OCI-LY7 (cell line): ENCODE results near the gene MAOB.

Experiments used
- EZH2phosphoT487 ChIP-seq: fragments of 200-600 bp; sonication (generic); IDR thresholded peaks from 2 replicates; pipeline ENCODE4 v1.6.1; 2018; ENCODE audit warnings: low read depth, borderline replicate concordance, mild to moderate bottlenecking, mixed run types, antibody characterized with exemption, low read length, moderate library complexity, mixed read lengths
- TF ChIP-seq, protein P1 (sequence below): fragments of 200-600 bp; sonication (generic); conservative IDR thresholded peaks from 2 replicates; pipeline ENCODE4 v1.5.1; 2014; ENCODE audit warnings: mild to moderate bottlenecking, antibody characterized with exemption, low read length, moderate library complexity, mixed read lengths

DNA sequence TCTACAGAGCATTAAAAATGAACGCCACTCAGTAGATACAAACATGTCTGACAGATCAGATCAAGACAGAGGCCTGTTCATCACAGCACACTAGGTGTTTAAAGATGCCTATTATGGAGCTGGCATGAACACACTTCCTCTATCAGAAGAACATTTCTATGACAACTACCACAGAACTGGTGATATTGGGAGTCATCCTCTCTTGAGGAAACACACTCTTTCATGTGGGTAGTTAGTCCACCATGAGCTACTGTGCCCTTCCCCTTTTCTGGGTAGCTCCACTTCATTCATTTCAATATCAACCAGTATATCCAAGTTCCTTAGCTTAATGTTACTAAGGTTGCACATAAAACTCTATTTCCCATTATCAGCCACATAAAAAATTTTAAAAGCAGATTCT is 46.7 kb downstream of the MAOB start:
- TF ChIP-seq, protein P1, sequence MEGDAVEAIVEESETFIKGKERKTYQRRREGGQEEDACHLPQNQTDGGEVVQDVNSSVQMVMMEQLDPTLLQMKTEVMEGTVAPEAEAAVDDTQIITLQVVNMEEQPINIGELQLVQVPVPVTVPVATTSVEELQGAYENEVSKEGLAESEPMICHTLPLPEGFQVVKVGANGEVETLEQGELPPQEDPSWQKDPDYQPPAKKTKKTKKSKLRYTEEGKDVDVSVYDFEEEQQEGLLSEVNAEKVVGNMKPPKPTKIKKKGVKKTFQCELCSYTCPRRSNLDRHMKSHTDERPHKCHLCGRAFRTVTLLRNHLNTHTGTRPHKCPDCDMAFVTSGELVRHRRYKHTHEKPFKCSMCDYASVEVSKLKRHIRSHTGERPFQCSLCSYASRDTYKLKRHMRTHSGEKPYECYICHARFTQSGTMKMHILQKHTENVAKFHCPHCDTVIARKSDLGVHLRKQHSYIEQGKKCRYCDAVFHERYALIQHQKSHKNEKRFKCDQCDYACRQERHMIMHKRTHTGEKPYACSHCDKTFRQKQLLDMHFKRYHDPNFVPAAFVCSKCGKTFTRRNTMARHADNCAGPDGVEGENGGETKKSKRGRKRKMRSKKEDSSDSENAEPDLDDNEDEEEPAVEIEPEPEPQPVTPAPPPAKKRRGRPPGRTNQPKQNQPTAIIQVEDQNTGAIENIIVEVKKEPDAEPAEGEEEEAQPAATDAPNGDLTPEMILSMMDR = no peak
- TF ChIP-seq EZH2phosphoT487 = no peak
